Tibial nerve (tissue), 3 donors: ENCODE measurements around the gene CD40.

Experiments
- CTCF ChIP-seq, 5 experiments: fragments of 200-600 bp in 3 of 5; fragments of 450-650 bp in 2 of 5; sonication (generic) in 3 of 5; IDR thresholded peaks; one replicate each; pipeline ENCODE4 v1.5.1; 2016 to 2019; ENCODE audit warnings: antibody characterized with exemption in 5 of 5, mild to moderate bottlenecking in 3 of 5, moderate library complexity in 2 of 5
- POLR2A ChIP-seq, 2 donors: fragments of 450-650 bp; IDR thresholded peaks; one replicate each; pipeline ENCODE4 v1.6.1; 2017; ENCODE audit warnings: antibody characterized with exemption in 2 of 2, mild to moderate bottlenecking in 2 of 2, moderate library complexity in 2 of 2

- no peak for TF ChIP-seq CTCF (IDR thresholded peaks at IDR 0.05)
- no peak for TF ChIP-seq POLR2A (IDR thresholded peaks at IDR 0.05)
Observed at GRCh38 chr20:46171476-46171875, 53.4 kb downstream of the CD40 start.
